Measurements from ENCODE around the gene TTC34. TPM values are rescaled to one million over a fixed set of nuclear protein-coding genes. Genes with fewer than 3 reads are reported as not detected.
"Not testable (repeated sequence)": the region's sequence is repeated elsewhere in the genome, so short reads cannot be mapped to it uniquely, and the experiment has no call there.

The TTC34 gene
- total RNA-seq, 4 donors from 2014 or later, result 0.84 to 1.2 (median 1.0) TPM

GRCh38 chr1:2628191-2628932 lies 173.1 kb downstream of the TTC34 start:
- 5 to 13% methylated on average over 12 to 13 of the region's 46 CpGs for WGBS, 2 donors
- no peak overlapping the region for H3K4me3 ChIP-seq

DNA sequence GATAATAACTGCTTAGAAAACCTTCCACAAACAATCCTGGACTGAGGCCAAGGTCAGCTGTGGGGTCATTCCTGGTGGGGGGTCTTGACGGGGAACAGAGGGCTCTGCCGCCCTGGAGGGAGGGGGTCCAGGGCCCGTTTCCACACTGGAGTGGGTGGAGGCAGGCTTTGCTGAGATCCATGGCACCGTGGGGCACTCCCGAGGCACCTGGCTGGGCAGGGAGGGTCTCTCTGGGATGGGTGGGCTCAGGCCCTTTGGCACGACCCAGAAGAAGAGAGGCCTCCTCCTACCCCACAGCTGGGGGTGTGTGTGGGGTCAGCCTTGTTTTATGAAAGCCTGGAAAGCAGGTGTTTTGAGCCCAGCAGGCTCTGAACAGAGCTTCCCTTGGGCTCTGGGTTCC lies 173.7 kb downstream of the TTC34 start:
- H3K36me3 ChIP-seq, result no peaks in the 10 kb centered on the region
- no peak for DNase-seq (ENCODE audit: low spot score in 2 of 2)
- no peak overlapping the region for H3K27ac ChIP-seq
- peaks cover 0 to 13% (median 0%) of the 10 kb centered on the region in 4 donors for H3K4me1 ChIP-seq
- H3K27me3 ChIP-seq, result peaks cover 0 to 89% of the 10 kb centered on the region in 2 donors
- H3K9me3 ChIP-seq, result no peaks in the 10 kb centered on the region
- no peak for TF ChIP-seq EP300 (IDR thresholded peaks at IDR 0.05)
- no peak for TF ChIP-seq CTCF (IDR thresholded peaks at IDR 0.05)
- TF ChIP-seq POLR2A (IDR thresholded peaks at IDR 0.05), result no peak
- WGBS, 2 donors, result 24 to 25% methylated on average over 6 of the region's 6 CpGs
- H3K4me3 ChIP-seq, result no peak overlapping the region

More at GRCh38 chr1:2628191-2628932, 173.1 kb downstream of the TTC34 start:
- no peaks in the 10 kb centered on the region for H3K9me3 ChIP-seq
- no peak for TF ChIP-seq POLR2A (IDR thresholded peaks at IDR 0.05)
- TF ChIP-seq EP300 (IDR thresholded peaks at IDR 0.05), result no peak
- TF ChIP-seq CTCF (IDR thresholded peaks at IDR 0.05), result no peak
- no peak overlapping the region for H3K27ac ChIP-seq
- H3K36me3 ChIP-seq, result no peaks in the 10 kb centered on the region
- no peak for DNase-seq (ENCODE audit: low spot score in 2 of 2)
- peaks cover 0 to 13% (median 0%) of the 10 kb centered on the region in 4 donors for H3K4me1 ChIP-seq
- H3K27me3 ChIP-seq, result peaks cover 2 to 91% of the 10 kb centered on the region in 2 donors

DNA sequence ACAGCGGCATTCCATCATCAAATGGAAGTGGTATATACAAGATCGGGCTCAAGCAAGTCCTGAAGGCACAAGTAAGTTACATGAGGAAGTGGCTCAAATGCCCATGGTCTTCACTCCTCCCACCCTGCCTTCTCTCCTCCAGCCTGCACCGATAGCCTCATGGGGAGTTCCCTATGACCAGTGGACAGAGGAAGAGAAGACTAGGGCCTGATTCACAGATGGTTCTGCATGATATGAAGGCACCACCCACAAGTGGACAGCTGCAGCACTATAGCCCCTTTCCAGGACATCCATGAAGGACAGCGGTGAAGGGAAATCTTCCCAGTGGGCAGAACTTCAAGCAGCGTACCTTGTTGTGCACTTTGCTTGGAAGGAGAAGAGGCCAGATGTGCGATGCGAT lies 175.7 kb downstream of the TTC34 start:
- not testable (repeated sequence) for H3K4me3 ChIP-seq; DNase-seq (ENCODE audit: low spot score in 2 of 2); H3K36me3 ChIP-seq; H3K9me3 ChIP-seq; H3K27ac ChIP-seq
- Histone ChIP-seq H3K27me3 (peaks cover 0 to 79% of the 10 kb centered on the region in 2 donors), H3K4me1 (peaks cover 0 to 13% (median 0%) of the 10 kb centered on the region in 4 donors)
- WGBS, 2 donors, result 62 to 74% methylated on average over 7 of the region's 7 CpGs

GRCh38 chr1:2625311-2625710 lies 176.2 kb downstream of the TTC34 start:
- TF ChIP-seq EP300 (IDR thresholded peaks at IDR 0.05), result no peak
- TF ChIP-seq CTCF (IDR thresholded peaks at IDR 0.05), result no peak
- TF ChIP-seq POLR2A (IDR thresholded peaks at IDR 0.05), result no peak
- WGBS, 2 donors, result 82 to 85% methylated on average over 10 of the region's 10 CpGs

DNA sequence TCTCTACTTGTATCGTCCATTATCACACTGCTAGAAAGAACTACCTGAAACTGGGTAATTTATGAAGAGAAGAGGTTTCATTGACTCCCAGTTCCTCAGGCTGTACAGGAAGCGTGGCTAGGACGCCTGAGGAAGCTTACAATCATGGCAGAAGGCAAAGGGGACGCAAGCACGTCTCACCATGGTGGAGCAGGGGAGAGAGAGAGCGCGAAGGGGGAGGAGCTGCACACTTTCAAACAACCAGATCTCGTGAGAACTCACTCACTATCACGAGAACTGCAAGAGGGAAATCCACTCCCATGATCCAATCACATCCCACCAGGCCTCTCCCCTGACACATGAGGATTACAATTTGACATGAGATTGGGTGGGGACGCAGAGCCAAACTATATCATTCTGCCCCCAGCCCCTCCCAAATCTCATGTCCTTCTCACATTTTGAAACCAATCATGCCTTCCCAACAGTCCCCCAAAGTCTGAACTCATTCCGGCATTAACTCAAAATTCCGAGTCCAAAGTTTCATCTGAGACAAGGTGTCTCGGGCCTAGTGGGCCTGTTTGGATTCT lies 176.7 kb downstream of the TTC34 start:
- Histone ChIP-seq H3K36me3 (no peaks in the 10 kb centered on the region), H3K4me1 (peaks cover 0 to 13% (median 0%) of the 10 kb centered on the region in 4 donors), H3K27ac (no peak overlapping the region), H3K27me3 (peaks cover 0 to 78% of the 10 kb centered on the region in 2 donors), H3K9me3 (peaks cover 0 to 3% (median 0%) of the 10 kb centered on the region in 4 donors), H3K4me3 (no peak overlapping the region)
- no peak for DNase-seq (ENCODE audit: low spot score in 2 of 2)
- TF ChIP-seq CTCF (IDR thresholded peaks at IDR 0.05), result no peak
- no peak for TF ChIP-seq POLR2A (IDR thresholded peaks at IDR 0.05)
- TF ChIP-seq EP300 (IDR thresholded peaks at IDR 0.05), result no peak
- 79 to 81% methylated on average over 13 of the region's 13 CpGs for WGBS, 2 donors

More at GRCh38 chr1:2625311-2625710, 176.2 kb downstream of the TTC34 start:
- H3K4me3 ChIP-seq, result no peak overlapping the region
- no peak overlapping the region for H3K27ac ChIP-seq
- H3K27me3 ChIP-seq, result peaks cover 0 to 81% of the 10 kb centered on the region in 2 donors
- no peaks in the 10 kb centered on the region for H3K36me3 ChIP-seq
- DNase-seq (ENCODE audit: low spot score in 2 of 2), result no peak
- H3K9me3 ChIP-seq, result no peaks in the 10 kb centered on the region
- H3K4me1 ChIP-seq, result peaks cover 0 to 13% (median 0%) of the 10 kb centered on the region in 4 donors
